ENCODE data around the gene SMARCAL1.

SMARCAL1 gene

GRCh38 chr2:216428618-216429350, 16.5 kb downstream of the SMARCAL1 start:
- no peak for DNase-seq (ENCODE audit: low read depth in 2 of 2)

- DNase-seq (ENCODE audit: low read depth in 2 of 2), result no peak
These were observed 17.1 kb downstream of the SMARCAL1 start for GRCh38 chr2:216429428-216429827.

- DNase-seq (ENCODE audit: low read depth in 2 of 2), result no peak
These were observed 18.7 kb downstream of the SMARCAL1 start for GRCh38 chr2:216430811-216431530.

- no peak for DNase-seq (ENCODE audit: low read depth in 2 of 2)
These were observed 19.2 kb downstream of the SMARCAL1 start for GRCh38 chr2:216431531-216431856.

GRCh38 chr2:216436383-216436782, 24.1 kb downstream of the SMARCAL1 start:
- peak; percentile 45 to 52 for DNase-seq (ENCODE audit: low read depth in 2 of 2)

- no peak for DNase-seq (ENCODE audit: low read depth in 2 of 2)
These were observed 29.2 kb downstream of the SMARCAL1 start for GRCh38 chr2:216441308-216442010.

GRCh38 chr2:216445501-216445900, 33.2 kb downstream of the SMARCAL1 start:
- no peak for DNase-seq (ENCODE audit: low read depth in 2 of 2)

GRCh38 chr2:216446343-216446742, 34.1 kb downstream of the SMARCAL1 start:
- no peak for DNase-seq (ENCODE audit: low read depth in 2 of 2)

- no peak for DNase-seq (ENCODE audit: low read depth in 2 of 2)
These were observed 35.0 kb downstream of the SMARCAL1 start for GRCh38 chr2:216447293-216447692.

- no peak for DNase-seq (ENCODE audit: low read depth in 2 of 2)
These were observed 36.5 kb downstream of the SMARCAL1 start for GRCh38 chr2:216448829-216449228.

GRCh38 chr2:216450346-216450745, 38.1 kb downstream of the SMARCAL1 start:
- DNase-seq (ENCODE audit: low read depth in 2 of 2), result no peak

- no peak for DNase-seq (ENCODE audit: low read depth in 2 of 2)
These were observed 38.5 kb downstream of the SMARCAL1 start for GRCh38 chr2:216450784-216451183.

GRCh38 chr2:216453955-216454614, 41.8 kb downstream of the SMARCAL1 start:
- no peak for DNase-seq (ENCODE audit: low read depth in 2 of 2)

- no peak for DNase-seq (ENCODE audit: low read depth in 2 of 2)
These were observed 50.9 kb downstream of the SMARCAL1 start for GRCh38 chr2:216463148-216463547.

- DNase-seq (ENCODE audit: low read depth in 2 of 2), result no peak
These were observed 51.9 kb downstream of the SMARCAL1 start for GRCh38 chr2:216464104-216464720.

GRCh38 chr2:216465579-216466195, 53.4 kb downstream of the SMARCAL1 start:
- no peak for DNase-seq (ENCODE audit: low read depth in 2 of 2)

- no peak for DNase-seq (ENCODE audit: low read depth in 2 of 2)
These were observed 55.6 kb downstream of the SMARCAL1 start for GRCh38 chr2:216467845-216468244.

- DNase-seq (ENCODE audit: low read depth in 2 of 2), result no peak
These were observed 57.4 kb downstream of the SMARCAL1 start for GRCh38 chr2:216469661-216470060.

GRCh38 chr2:216473187-216473586, 60.9 kb downstream of the SMARCAL1 start:
- no peak for DNase-seq (ENCODE audit: low read depth in 2 of 2)

- DNase-seq (ENCODE audit: low read depth in 2 of 2), result no peak
These were observed 62.8 kb downstream of the SMARCAL1 start for GRCh38 chr2:216474925-216475670.

- DNase-seq (ENCODE audit: low read depth in 2 of 2), result no peak
These were observed 63.5 kb downstream of the SMARCAL1 start for GRCh38 chr2:216475767-216476166.

All from fibroblast of skin of left biceps (primary cell).